ENCODE results near the gene ZFR2.

ZFR2 gene

GRCh38 chr19:3800996-3801395 lies 67.8 kb downstream of the ZFR2 start:
- no peak for TF ChIP-seq REST (IDR thresholded peaks at IDR 0.05; ENCODE audit: insufficient read depth in 1 of 2, low read depth in 2 of 2, low read length in 2 of 2)
- no peak for TF ChIP-seq POLR2AphosphoS5 (IDR thresholded peaks at IDR 0.05; ENCODE audit: low read depth, low read length)
- TF ChIP-seq FOXP2 (optimal IDR thresholded peaks at IDR 0.05; ENCODE audit: borderline replicate concordance, extremely low read depth, extremely low read length, insufficient read depth) = no peak
- no peak for TF ChIP-seq SIN3A (IDR thresholded peaks at IDR 0.05; ENCODE audit: borderline replicate concordance, insufficient read depth, low read length)
- no peak for TF ChIP-seq TAF1 (IDR thresholded peaks at IDR 0.05; ENCODE audit: borderline replicate concordance, insufficient read depth, low read length)

GRCh38 chr19:3798137-3798536 lies 70.7 kb downstream of the ZFR2 start:
- TF ChIP-seq POLR2AphosphoS5 (IDR thresholded peaks at IDR 0.05; ENCODE audit: low read depth, low read length) = no peak
- no peak for TF ChIP-seq FOXP2 (optimal IDR thresholded peaks at IDR 0.05; ENCODE audit: borderline replicate concordance, extremely low read depth, extremely low read length, insufficient read depth)

GRCh38 chr19:3796358-3796757 lies 72.5 kb downstream of the ZFR2 start:
- no peak for TF ChIP-seq SIN3A (IDR thresholded peaks at IDR 0.05; ENCODE audit: borderline replicate concordance, insufficient read depth, low read length)
- TF ChIP-seq TAF1 (IDR thresholded peaks at IDR 0.05; ENCODE audit: borderline replicate concordance, insufficient read depth, low read length) = no peak
- TF ChIP-seq POLR2AphosphoS5 (IDR thresholded peaks at IDR 0.05; ENCODE audit: low read depth, low read length) = no peak
- TF ChIP-seq REST (IDR thresholded peaks at IDR 0.05; ENCODE audit: insufficient read depth in 1 of 2, low read depth in 2 of 2, low read length in 2 of 2) = no peak
- TF ChIP-seq FOXP2 (optimal IDR thresholded peaks at IDR 0.05; ENCODE audit: borderline replicate concordance, extremely low read depth, extremely low read length, insufficient read depth) = no peak

- TF ChIP-seq SIN3A (IDR thresholded peaks at IDR 0.05; ENCODE audit: borderline replicate concordance, insufficient read depth, low read length) (no peak), FOXP2 (optimal IDR thresholded peaks at IDR 0.05; ENCODE audit: borderline replicate concordance, extremely low read depth, extremely low read length, insufficient read depth) (no peak), POLR2AphosphoS5 (IDR thresholded peaks at IDR 0.05; ENCODE audit: low read depth, low read length) (no peak), TAF1 (IDR thresholded peaks at IDR 0.05; ENCODE audit: borderline replicate concordance, insufficient read depth, low read length) (no peak), REST (IDR thresholded peaks at IDR 0.05; ENCODE audit: insufficient read depth in 1 of 2, low read depth in 2 of 2, low read length in 2 of 2) (no peak)
Observed at GRCh38 chr19:3793799-3794198, 75.0 kb downstream of the ZFR2 start.

- TF ChIP-seq TAF1 (IDR thresholded peaks at IDR 0.05; ENCODE audit: borderline replicate concordance, insufficient read depth, low read length) (no peak), FOXP2 (optimal IDR thresholded peaks at IDR 0.05; ENCODE audit: borderline replicate concordance, extremely low read depth, extremely low read length, insufficient read depth) (no peak), POLR2AphosphoS5 (IDR thresholded peaks at IDR 0.05; ENCODE audit: low read depth, low read length) (no peak), SIN3A (IDR thresholded peaks at IDR 0.05; ENCODE audit: borderline replicate concordance, insufficient read depth, low read length) (no peak), REST (IDR thresholded peaks at IDR 0.05; ENCODE audit: insufficient read depth in 1 of 2, low read depth in 2 of 2, low read length in 2 of 2) (no peak)
Observed at GRCh38 chr19:3792114-3792513, 76.7 kb downstream of the ZFR2 start.
